ENCODE results near the gene ELOVL1. TPM values are rescaled to one million over a fixed set of nuclear protein-coding genes. Genes with fewer than 3 reads are reported as not detected.

ELOVL1 gene
- total and polyA plus RNA-seq, 2 of the 13 experiments (the other 11 are each of a cell fraction or from before 2014, with no cell fraction given): 55.2 to 77.4 TPM

DNA sequence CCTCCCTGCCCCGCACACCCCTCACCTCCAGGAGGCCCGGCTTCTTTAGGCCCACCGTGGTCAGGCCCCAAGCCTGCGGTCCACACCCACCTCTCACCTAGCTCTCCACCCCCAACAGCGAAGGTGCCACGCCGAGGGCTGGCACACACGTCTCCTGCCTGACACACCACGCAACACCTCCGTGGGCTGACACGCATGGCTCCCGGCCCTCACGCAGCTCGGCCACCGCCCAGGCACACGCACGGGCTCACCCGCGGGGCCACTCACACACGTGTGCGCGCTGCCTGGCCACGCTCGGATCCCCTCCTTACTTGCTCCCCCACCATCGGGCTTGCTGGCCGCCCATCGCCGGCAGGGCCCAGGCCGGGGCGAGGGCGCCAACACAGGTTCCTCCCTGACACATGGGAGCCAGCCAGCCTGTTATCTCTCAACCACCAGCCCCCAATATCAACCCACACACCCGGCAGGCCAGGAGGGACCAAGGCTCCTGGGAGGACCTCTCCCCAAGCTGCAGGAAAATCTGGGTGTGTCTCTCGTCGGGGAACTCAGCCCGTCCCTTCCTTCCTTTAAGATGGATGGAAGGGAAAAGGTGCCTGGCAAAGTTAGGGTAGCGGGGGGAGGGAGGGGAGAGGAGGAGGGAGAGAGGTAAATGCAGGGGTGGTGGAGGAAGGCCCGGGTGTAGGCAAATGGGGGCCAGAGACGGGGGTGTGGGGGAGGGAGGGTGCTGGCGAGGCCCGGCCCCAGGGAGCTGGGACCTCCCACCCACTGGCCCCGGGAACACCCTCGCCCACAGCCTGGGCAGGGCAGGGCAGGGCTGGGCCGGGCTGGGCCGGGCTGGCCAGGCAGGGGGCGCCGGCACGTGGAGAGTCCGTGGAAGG, 546 bp downstream of the ELOVL1 start (continued):
- TF ChIP-seq, protein P1, sequence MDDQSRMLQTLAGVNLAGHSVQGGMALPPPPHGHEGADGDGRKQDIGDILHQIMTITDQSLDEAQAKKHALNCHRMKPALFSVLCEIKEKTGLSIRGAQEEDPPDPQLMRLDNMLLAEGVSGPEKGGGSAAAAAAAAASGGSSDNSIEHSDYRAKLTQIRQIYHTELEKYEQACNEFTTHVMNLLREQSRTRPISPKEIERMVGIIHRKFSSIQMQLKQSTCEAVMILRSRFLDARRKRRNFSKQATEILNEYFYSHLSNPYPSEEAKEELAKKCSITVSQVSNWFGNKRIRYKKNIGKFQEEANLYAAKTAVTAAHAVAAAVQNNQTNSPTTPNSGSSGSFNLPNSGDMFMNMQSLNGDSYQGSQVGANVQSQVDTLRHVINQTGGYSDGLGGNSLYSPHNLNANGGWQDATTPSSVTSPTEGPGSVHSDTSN (CRISPR knock-in tag; IDR thresholded peaks at IDR 0.05; ENCODE audit: borderline replicate concordance): no peak
- TF ChIP-seq HOXA7 (CRISPR knock-in tag; IDR thresholded peaks at IDR 0.05): no peak
- TF ChIP-seq, protein P2, sequence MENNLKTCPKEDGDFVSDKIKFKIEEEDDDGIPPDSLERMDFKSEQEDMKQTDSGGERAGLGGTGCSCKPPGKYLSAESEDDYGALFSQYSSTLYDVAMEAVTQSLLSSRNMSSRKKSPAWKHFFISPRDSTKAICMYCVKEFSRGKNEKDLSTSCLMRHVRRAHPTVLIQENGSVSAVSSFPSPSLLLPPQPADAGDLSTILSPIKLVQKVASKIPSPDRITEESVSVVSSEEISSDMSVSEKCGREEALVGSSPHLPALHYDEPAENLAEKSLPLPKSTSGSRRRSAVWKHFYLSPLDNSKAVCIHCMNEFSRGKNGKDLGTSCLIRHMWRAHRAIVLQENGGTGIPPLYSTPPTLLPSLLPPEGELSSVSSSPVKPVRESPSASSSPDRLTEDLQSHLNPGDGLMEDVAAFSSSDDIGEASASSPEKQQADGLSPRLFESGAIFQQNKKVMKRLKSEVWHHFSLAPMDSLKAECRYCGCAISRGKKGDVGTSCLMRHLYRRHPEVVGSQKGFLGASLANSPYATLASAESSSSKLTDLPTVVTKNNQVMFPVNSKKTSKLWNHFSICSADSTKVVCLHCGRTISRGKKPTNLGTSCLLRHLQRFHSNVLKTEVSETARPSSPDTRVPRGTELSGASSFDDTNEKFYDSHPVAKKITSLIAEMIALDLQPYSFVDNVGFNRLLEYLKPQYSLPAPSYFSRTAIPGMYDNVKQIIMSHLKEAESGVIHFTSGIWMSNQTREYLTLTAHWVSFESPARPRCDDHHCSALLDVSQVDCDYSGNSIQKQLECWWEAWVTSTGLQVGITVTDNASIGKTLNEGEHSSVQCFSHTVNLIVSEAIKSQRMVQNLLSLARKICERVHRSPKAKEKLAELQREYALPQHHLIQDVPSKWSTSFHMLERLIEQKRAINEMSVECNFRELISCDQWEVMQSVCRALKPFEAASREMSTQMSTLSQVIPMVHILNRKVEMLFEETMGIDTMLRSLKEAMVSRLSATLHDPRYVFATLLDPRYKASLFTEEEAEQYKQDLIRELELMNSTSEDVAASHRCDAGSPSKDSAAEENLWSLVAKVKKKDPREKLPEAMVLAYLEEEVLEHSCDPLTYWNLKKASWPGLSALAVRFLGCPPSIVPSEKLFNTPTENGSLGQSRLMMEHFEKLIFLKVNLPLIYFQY (CRISPR knock-in tag; IDR thresholded peaks at IDR 0.05; ENCODE audit: borderline replicate concordance): no peak
- TF ChIP-seq, protein P3, sequence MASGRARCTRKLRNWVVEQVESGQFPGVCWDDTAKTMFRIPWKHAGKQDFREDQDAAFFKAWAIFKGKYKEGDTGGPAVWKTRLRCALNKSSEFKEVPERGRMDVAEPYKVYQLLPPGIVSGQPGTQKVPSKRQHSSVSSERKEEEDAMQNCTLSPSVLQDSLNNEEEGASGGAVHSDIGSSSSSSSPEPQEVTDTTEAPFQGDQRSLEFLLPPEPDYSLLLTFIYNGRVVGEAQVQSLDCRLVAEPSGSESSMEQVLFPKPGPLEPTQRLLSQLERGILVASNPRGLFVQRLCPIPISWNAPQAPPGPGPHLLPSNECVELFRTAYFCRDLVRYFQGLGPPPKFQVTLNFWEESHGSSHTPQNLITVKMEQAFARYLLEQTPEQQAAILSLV (CRISPR knock-in tag; IDR thresholded peaks at IDR 0.05; ENCODE audit: borderline replicate concordance): 0 out of 2 replicates have a peak, but pooled peaks have one; percentile 3
- no peak for TF ChIP-seq ZNF746 (CRISPR knock-in tag; IDR thresholded peaks at IDR 0.05)
- no peak for TF ChIP-seq ZNF329 (CRISPR knock-in tag; IDR thresholded peaks at IDR 0.05; ENCODE audit: low read depth)
- TF ChIP-seq ZNF12 (CRISPR knock-in tag; IDR thresholded peaks at IDR 0.05): no peak
- TF ChIP-seq PHF20 (CRISPR knock-in tag; IDR thresholded peaks at IDR 0.05): 0 out of 2 replicates have a peak, but pooled peaks have one; percentile 57
- TF ChIP-seq, protein P4, sequence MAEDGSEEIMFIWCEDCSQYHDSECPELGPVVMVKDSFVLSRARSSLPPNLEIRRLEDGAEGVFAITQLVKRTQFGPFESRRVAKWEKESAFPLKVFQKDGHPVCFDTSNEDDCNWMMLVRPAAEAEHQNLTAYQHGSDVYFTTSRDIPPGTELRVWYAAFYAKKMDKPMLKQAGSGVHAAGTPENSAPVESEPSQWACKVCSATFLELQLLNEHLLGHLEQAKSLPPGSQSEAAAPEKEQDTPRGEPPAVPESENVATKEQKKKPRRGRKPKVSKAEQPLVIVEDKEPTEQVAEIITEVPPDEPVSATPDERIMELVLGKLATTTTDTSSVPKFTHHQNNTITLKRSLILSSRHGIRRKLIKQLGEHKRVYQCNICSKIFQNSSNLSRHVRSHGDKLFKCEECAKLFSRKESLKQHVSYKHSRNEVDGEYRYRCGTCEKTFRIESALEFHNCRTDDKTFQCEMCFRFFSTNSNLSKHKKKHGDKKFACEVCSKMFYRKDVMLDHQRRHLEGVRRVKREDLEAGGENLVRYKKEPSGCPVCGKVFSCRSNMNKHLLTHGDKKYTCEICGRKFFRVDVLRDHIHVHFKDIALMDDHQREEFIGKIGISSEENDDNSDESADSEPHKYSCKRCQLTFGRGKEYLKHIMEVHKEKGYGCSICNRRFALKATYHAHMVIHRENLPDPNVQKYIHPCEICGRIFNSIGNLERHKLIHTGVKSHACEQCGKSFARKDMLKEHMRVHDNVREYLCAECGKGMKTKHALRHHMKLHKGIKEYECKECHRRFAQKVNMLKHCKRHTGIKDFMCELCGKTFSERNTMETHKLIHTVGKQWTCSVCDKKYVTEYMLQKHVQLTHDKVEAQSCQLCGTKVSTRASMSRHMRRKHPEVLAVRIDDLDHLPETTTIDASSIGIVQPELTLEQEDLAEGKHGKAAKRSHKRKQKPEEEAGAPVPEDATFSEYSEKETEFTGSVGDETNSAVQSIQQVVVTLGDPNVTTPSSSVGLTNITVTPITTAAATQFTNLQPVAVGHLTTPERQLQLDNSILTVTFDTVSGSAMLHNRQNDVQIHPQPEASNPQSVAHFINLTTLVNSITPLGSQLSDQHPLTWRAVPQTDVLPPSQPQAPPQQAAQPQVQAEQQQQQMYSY (CRISPR knock-in tag; IDR thresholded peaks at IDR 0.05): no peak
- no peak for TF ChIP-seq SRSF1 (optimal IDR thresholded peaks at IDR 0.05; ENCODE audit: low read depth, low read length)
- TF ChIP-seq POLR2AphosphoS2 (IDR thresholded peaks at IDR 0.05; ENCODE audit: low read depth, low read length): no peak
- TF ChIP-seq, protein P5, sequence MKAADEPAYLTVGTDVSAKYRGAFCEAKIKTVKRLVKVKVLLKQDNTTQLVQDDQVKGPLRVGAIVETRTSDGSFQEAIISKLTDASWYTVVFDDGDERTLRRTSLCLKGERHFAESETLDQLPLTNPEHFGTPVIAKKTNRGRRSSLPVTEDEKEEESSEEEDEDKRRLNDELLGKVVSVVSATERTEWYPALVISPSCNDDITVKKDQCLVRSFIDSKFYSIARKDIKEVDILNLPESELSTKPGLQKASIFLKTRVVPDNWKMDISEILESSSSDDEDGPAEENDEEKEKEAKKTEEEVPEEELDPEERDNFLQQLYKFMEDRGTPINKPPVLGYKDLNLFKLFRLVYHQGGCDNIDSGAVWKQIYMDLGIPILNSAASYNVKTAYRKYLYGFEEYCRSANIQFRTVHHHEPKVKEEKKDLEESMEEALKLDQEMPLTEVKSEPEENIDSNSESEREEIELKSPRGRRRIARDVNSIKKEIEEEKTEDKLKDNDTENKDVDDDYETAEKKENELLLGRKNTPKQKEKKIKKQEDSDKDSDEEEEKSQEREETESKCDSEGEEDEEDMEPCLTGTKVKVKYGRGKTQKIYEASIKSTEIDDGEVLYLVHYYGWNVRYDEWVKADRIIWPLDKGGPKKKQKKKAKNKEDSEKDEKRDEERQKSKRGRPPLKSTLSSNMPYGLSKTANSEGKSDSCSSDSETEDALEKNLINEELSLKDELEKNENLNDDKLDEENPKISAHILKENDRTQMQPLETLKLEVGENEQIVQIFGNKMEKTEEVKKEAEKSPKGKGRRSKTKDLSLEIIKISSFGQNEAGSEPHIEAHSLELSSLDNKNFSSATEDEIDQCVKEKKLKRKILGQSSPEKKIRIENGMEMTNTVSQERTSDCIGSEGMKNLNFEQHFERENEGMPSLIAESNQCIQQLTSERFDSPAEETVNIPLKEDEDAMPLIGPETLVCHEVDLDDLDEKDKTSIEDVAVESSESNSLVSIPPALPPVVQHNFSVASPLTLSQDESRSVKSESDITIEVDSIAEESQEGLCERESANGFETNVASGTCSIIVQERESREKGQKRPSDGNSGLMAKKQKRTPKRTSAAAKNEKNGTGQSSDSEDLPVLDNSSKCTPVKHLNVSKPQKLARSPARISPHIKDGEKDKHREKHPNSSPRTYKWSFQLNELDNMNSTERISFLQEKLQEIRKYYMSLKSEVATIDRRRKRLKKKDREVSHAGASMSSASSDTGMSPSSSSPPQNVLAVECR (CRISPR knock-in tag; IDR thresholded peaks at IDR 0.05; ENCODE audit: borderline replicate concordance): peak; percentile 47
- TF ChIP-seq CHCHD3 (CRISPR knock-in tag; IDR thresholded peaks at IDR 0.05): 0 out of 2 replicates have a peak, but pooled peaks have one; percentile 84
